Smooth muscle cell (in vitro differentiated cells): ENCODE results near the gene SMG6. TPM values are rescaled to one million over a fixed set of nuclear protein-coding genes. Genes with fewer than 3 reads are reported as not detected.

ENCODE experiments used
- DNase-seq: peaks from one replicate; lab custom pipeline; 2025; ENCODE audit not compliant: unreplicated experiment; lab: John Stamatoyannopoulos, UW
- H2AFZ ChIP-seq: fragments of 200-600 bp; sonication (generic); 2 replicates; pipeline ENCODE4 v1.6.0; 2016; ENCODE audit warnings: antibody characterized with exemption, low read depth, mild to moderate bottlenecking
- H3F3A ChIP-seq: fragments of 200-600 bp; sonication (generic); 2 replicates; pipeline ENCODE4 v1.6.0; 2017; ENCODE audit warnings: antibody characterized with exemption, low read depth
- H3K27ac ChIP-seq: fragments of 200-600 bp; sonication (generic); 2 replicates; pipeline ENCODE4 v1.5.1; 2016; ENCODE audit warnings: low read depth, mild to moderate bottlenecking
- H3K27me3 ChIP-seq: fragments of 200-600 bp; sonication (generic); 2 replicates; pipeline ENCODE4 v1.6.1; 2016; ENCODE audit warnings: low read depth, mild to moderate bottlenecking
- H3K36me3 ChIP-seq: fragments of 200-600 bp; sonication (generic); 2 replicates; pipeline ENCODE4 v1.5.1; 2016; ENCODE audit warnings: low read depth
- H3K4me1 ChIP-seq: fragments of 200-600 bp; sonication (generic); 2 replicates; pipeline ENCODE4 v1.5.1; 2016; ENCODE audit warnings: low read depth
- H3K4me2 ChIP-seq: fragments of 200-600 bp; sonication (generic); 2 replicates; pipeline ENCODE4 v1.6.0; 2016; ENCODE audit warnings: mild to moderate bottlenecking
- H3K4me3 ChIP-seq: fragments of 200-600 bp; sonication (generic); 2 replicates; pipeline ENCODE4 v1.5.1; 2016; ENCODE audit warnings: mild to moderate bottlenecking
- H3K79me2 ChIP-seq: fragments of 200-600 bp; sonication (generic); 2 replicates; pipeline ENCODE4 v1.6.0; 2016; ENCODE audit warnings: low read depth, mild to moderate bottlenecking
- H3K9ac ChIP-seq: fragments of 200-600 bp; sonication (generic); 2 replicates; pipeline ENCODE4 v1.6.0; 2016; ENCODE audit warnings: low read depth
- H3K9me3 ChIP-seq: fragments of 200-600 bp; sonication (generic); replicated peaks from 2 replicates; pipeline ENCODE4 v1.5.1; 2016; ENCODE audit warnings: low read depth
- H4K20me1 ChIP-seq: fragments of 200-600 bp; sonication (generic); 2 replicates; pipeline ENCODE4 v1.6.0; 2016; ENCODE audit warnings: low read depth
- CTCF ChIP-seq: fragments of 200-600 bp; sonication (generic); IDR thresholded peaks from 2 replicates; pipeline ENCODE4 v1.5.1; 2017; ENCODE audit warnings: borderline replicate concordance, mild to moderate bottlenecking, antibody characterized with exemption; ENCODE audit not compliant: insufficient read depth, poor library complexity, severe bottlenecking
- WGBS: methylation state at CpG from one replicate; pipeline ENCODE4 v1.1.7; 2016; ENCODE audit warnings: low lambda C conversion rate; 5-methylcytosine and 5-hydroxymethylcytosine counted together
- polyA plus RNA-seq: library from polyadenylated mRNA; unstranded; fragments of >200 nt; fragmentation: Nextera tagmentation; extraction: Ambion mirVana; gene quantifications from 2 replicates; pipeline ENCODE4 v1.2.1, GENCODE V29; 2016
- total RNA-seq: library from RNA; depleted of rRNA; stranded (reverse); fragments of >200 nt; gene quantifications from 2 replicates; pipeline ENCODE4 v1.2.3, GENCODE V29; 2014

Gene SMG6
- total and polyA plus RNA-seq, 2 experiments from 2014 or later: 10.6 to 21.4 TPM

- DNase-seq: no peak
- no peak overlapping the region for H3K9ac ChIP-seq
- peaks cover 20% of the 10 kb centered on the region for H4K20me1 ChIP-seq
- H3K27me3 ChIP-seq: no peaks in the 10 kb centered on the region
- H3K9me3 ChIP-seq: no peaks in the 10 kb centered on the region
- peaks cover 11% of the 10 kb centered on the region for H3F3A ChIP-seq
- no peak overlapping the region for H3K4me3 ChIP-seq
- no peak overlapping the region for H2AFZ ChIP-seq
- WGBS: 96% methylated on average over 9 of the region's 9 CpGs
- H3K79me2 ChIP-seq: no peaks in the 10 kb centered on the region
- no peak for TF ChIP-seq CTCF
- no peaks in the 10 kb centered on the region for H3K4me1 ChIP-seq
- no peak overlapping the region for H3K27ac ChIP-seq
- peaks cover 13% of the 10 kb centered on the region for H3K36me3 ChIP-seq
- no peak overlapping the region for H3K4me2 ChIP-seq
Measured at GRCh38 chr17:2279707-2280106, 23.9 kb downstream of the SMG6 start.

GRCh38 chr17:2277429-2278170, 26.0 kb downstream of the SMG6 start:
- H3K4me2 ChIP-seq: no peak overlapping the region
- no peak overlapping the region for H2AFZ ChIP-seq
- DNase-seq: no peak
- no peaks in the 10 kb centered on the region for H3K79me2 ChIP-seq
- no peaks in the 10 kb centered on the region for H3K4me1 ChIP-seq
- peaks cover 11% of the 10 kb centered on the region for H4K20me1 ChIP-seq
- no peak overlapping the region for H3K27ac ChIP-seq
- H3K36me3 ChIP-seq: peaks cover 13% of the 10 kb centered on the region
- 99% methylated on average over 9 of the region's 9 CpGs for WGBS
- H3K27me3 ChIP-seq: no peaks in the 10 kb centered on the region
- no peak overlapping the region for H3K9ac ChIP-seq
- H3K4me3 ChIP-seq: no peak overlapping the region
- H3F3A ChIP-seq: no peaks in the 10 kb centered on the region
- no peaks in the 10 kb centered on the region for H3K9me3 ChIP-seq
- TF ChIP-seq CTCF: no peak

GRCh38 chr17:2275722-2276121, 27.9 kb downstream of the SMG6 start:
- Histone ChIP-seq H3K9me3 (no peaks in the 10 kb centered on the region), H3K4me2 (no peak overlapping the region), H4K20me1 (no peaks in the 10 kb centered on the region), H3K79me2 (no peaks in the 10 kb centered on the region), H3F3A (no peaks in the 10 kb centered on the region), H3K9ac (no peak overlapping the region), H3K36me3 (peaks cover 7% of the 10 kb centered on the region), H3K4me1 (no peaks in the 10 kb centered on the region), H3K27ac (no peak overlapping the region), H3K4me3 (no peak overlapping the region), H2AFZ (no peak overlapping the region), H3K27me3 (no peaks in the 10 kb centered on the region)
- DNase-seq: no peak
- no peak for TF ChIP-seq CTCF
- 93% methylated on average over 1 of the region's 1 CpG for WGBS

- TF ChIP-seq CTCF: no peak
- Histone ChIP-seq H3K79me2 (no peaks in the 10 kb centered on the region), H3K27ac (no peak overlapping the region), H3K9me3 (no peaks in the 10 kb centered on the region), H3K9ac (no peak overlapping the region), H2AFZ (no peak overlapping the region), H3K4me1 (no peaks in the 10 kb centered on the region), H4K20me1 (no peaks in the 10 kb centered on the region), H3K4me2 (no peak overlapping the region), H3K36me3 (peaks cover 1% of the 10 kb centered on the region), H3K27me3 (no peaks in the 10 kb centered on the region), H3K4me3 (no peak overlapping the region), H3F3A (no peaks in the 10 kb centered on the region)
- no peak for DNase-seq
- WGBS: 44% methylated on average over 2 of the region's 2 CpGs
Measured at GRCh38 chr17:2274414-2274813, 29.2 kb downstream of the SMG6 start.
